Ascending aorta (tissue), 2 donors: ENCODE results near the gene CDCA4. TPM values are rescaled to one million over a fixed set of nuclear protein-coding genes. Genes with fewer than 3 reads are reported as not detected.

ENCODE experiments used
- DNase-seq, 2 donors: peaks; one replicate each; pipeline ENCODE4 v3.0.0-alpha.2; 2019; ENCODE audit warnings: low spot score in 2 of 2
- H3K27ac ChIP-seq, 2 donors: fragments of 200-600 bp; sonication (generic); one replicate each; pipeline ENCODE4 v1.5.1; 2016 to 2017; ENCODE audit warnings: mild to moderate bottlenecking in 1 of 2
- H3K27me3 ChIP-seq: fragments of 200-600 bp; sonication (generic); one replicate; pipeline ENCODE4 v1.5.1; 2017
- H3K36me3 ChIP-seq, 2 donors: fragments of 200-600 bp; sonication (generic); one replicate each; pipeline ENCODE4 v1.5.1; 2016
- H3K4me1 ChIP-seq, 2 donors: fragments of 200-600 bp; sonication (generic); one replicate each; pipeline ENCODE4 v1.5.1; 2016 to 2017; ENCODE audit warnings: mild to moderate bottlenecking in 1 of 2
- H3K4me3 ChIP-seq, 2 donors: fragments of 200-600 bp; sonication (generic); one replicate each; pipeline ENCODE4 v1.5.1; 2016 to 2017; ENCODE audit warnings: mild to moderate bottlenecking in 1 of 2
- H3K9me3 ChIP-seq, 2 donors: fragments of 200-600 bp; sonication (generic); one replicate each; pipeline ENCODE4 v1.5.1; 2016
- CTCF ChIP-seq, 3 experiments: fragments of 200-600 bp in 2 of 3; fragments of 450-650 bp in 1 of 3; sonication (generic) in 2 of 3; IDR thresholded peaks; one replicate each; pipeline ENCODE4 v1.5.1; 2016 to 2019; ENCODE audit warnings: antibody characterized with exemption in 3 of 3, mild to moderate bottlenecking in 1 of 3, moderate library complexity in 1 of 3
- intact Hi-C: fragments of 100-400 bp; cut with DNase I; formaldehyde crosslinking; loops from one replicate; pipeline ENCODE4 v1.15.1; 2023
- total RNA-seq: library from RNA; depleted of rRNA; stranded (reverse); fragments of >200 nt; gene quantifications from one replicate; pipeline ENCODE4 v1.1.0, GENCODE V29; 2016

The CDCA4 gene
- total RNA-seq, 1 donor from 2014 or later, result 2.3 TPM

- H3K36me3 ChIP-seq, result no peaks in the 10 kb centered on the region
- no peaks in the 10 kb centered on the region for H3K9me3 ChIP-seq
- H3K4me1 ChIP-seq, result peaks cover 32 to 61% of the 10 kb centered on the region in 2 donors
- H3K27ac ChIP-seq, result peak overlapping the region; percentile 92 to 97
- H3K27me3 ChIP-seq, result no peaks in the 10 kb centered on the region
- no peak for TF ChIP-seq CTCF (IDR thresholded peaks at IDR 0.05)
- peak in 1 of 2 donors; percentile 84 for DNase-seq
- H3K4me3 ChIP-seq, result no peak overlapping the region
- intact Hi-C loops, result loop anchor here (5.0 to 10.0 kb wide), 4 partner anchors 143 to 332 kb away; partner anchors contain the start of genes BRF1, BTBD6 and INF2
These were observed 50.4 kb downstream of the CDCA4 start for GRCh38 chr14:104970231-104971068.

GRCh38 chr14:104969741-104970230 is 51.1 kb downstream of the CDCA4 start:
- TF ChIP-seq CTCF (IDR thresholded peaks at IDR 0.05), result no peak
- intact Hi-C loops, result loop anchor here (5.0 to 10.0 kb wide), 4 partner anchors 142 to 333 kb away; partner anchors contain the start of genes BRF1, BTBD6 and INF2
- Histone ChIP-seq H3K4me3 (no peak overlapping the region), H3K4me1 (peaks cover 31 to 55% of the 10 kb centered on the region in 2 donors), H3K9me3 (no peaks in the 10 kb centered on the region), H3K27me3 (no peaks in the 10 kb centered on the region), H3K27ac (peak overlapping the region; percentile 92 to 97), H3K36me3 (no peaks in the 10 kb centered on the region)
- DNase-seq, result no peak

- Histone ChIP-seq H3K4me3 (peak overlapping the region in 1 of 2 donors; percentile 62), H3K27me3 (no peaks in the 10 kb centered on the region), H3K4me1 (peaks cover 23 to 45% of the 10 kb centered on the region in 2 donors), H3K9me3 (no peaks in the 10 kb centered on the region), H3K27ac (peak overlapping the region; percentile 92 to 97), H3K36me3 (no peaks in the 10 kb centered on the region)
- intact Hi-C loops, result no loop called here
- peak in 1 of 3 experiments; percentile 31 for TF ChIP-seq CTCF (IDR thresholded peaks at IDR 0.05)
- no peak for DNase-seq
These were observed 52.1 kb downstream of the CDCA4 start for GRCh38 chr14:104968541-104969401.

DNA sequence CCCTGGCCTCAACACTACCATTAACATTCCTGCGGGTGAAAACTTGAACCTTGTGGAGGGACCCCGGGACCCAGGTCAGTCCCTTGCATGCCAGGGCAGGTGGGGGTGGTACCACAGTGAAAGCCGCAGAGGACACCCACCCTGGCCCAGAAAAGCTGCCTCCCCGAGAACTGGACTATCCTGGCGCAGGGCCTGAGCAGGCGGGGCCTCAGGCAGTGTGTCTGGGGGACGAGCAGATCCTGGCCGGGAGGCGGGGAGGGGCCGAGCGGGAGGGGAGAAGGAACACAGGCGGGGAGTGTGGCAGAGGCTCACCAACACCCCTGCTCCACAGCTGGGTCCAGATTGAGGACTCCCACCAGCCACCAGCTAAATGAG is 52.7 kb downstream of the CDCA4 start:
- peaks cover 23 to 40% of the 10 kb centered on the region in 2 donors for H3K4me1 ChIP-seq
- intact Hi-C loops, result no loop called here
- peak overlapping the region; percentile 80 to 92 for H3K27ac ChIP-seq
- H3K27me3 ChIP-seq, result no peaks in the 10 kb centered on the region
- H3K9me3 ChIP-seq, result no peaks in the 10 kb centered on the region
- peak overlapping the region; percentile 11 to 62 for H3K4me3 ChIP-seq
- no peak for TF ChIP-seq CTCF (IDR thresholded peaks at IDR 0.05)
- peak in 1 of 2 donors; percentile 85 for DNase-seq
- H3K36me3 ChIP-seq, result no peaks in the 10 kb centered on the region

GRCh38 chr14:104967386-104968152 is 53.3 kb downstream of the CDCA4 start:
- intact Hi-C loops, result loop anchor here (2.0 kb wide), 1 partner anchor 33 kb away; no protein-coding TSS in a partner anchor
- Histone ChIP-seq H3K27me3 (no peaks in the 10 kb centered on the region), H3K9me3 (no peaks in the 10 kb centered on the region), H3K27ac (peak overlapping the region; percentile 80 to 92), H3K36me3 (no peaks in the 10 kb centered on the region), H3K4me3 (peak overlapping the region; percentile 11 to 62), H3K4me1 (peaks cover 19 to 35% of the 10 kb centered on the region in 2 donors)
- DNase-seq, result peak; percentile 55 to 81
- peak in 1 of 3 experiments; percentile 6 for TF ChIP-seq CTCF (IDR thresholded peaks at IDR 0.05)
